ENCODE results near the gene NAA60. TPM values are rescaled to one million over a fixed set of nuclear protein-coding genes. Genes with fewer than 3 reads are reported as not detected.

NAA60 gene
- total RNA-seq, 1 donor from 2014 or later: 50.6 TPM

Small RNA genes within 50 kb of the gene (microRNA-seq; reads per million reads assigned to microRNA genes)
- not detected for gene MIR6126

Other genes starting within 250 kb of the NAA60 start
- 8.0 to 8.6 TPM (median 8.3 TPM) in 3 replicates for gene ZNF200, start 208.5 kb upstream of the NAA60 start, total RNA-seq
- 0.20 TPM in 1 of 3 replicates, not detected in the others for gene MEFV, start 187.0 kb upstream of the NAA60 start, total RNA-seq
- gene ZNF263, start 160.2 kb upstream of the NAA60 start, total RNA-seq: 43.5 to 45.5 TPM (median 44.9 TPM) in 3 replicates
- gene TIGD7, start 138.2 kb upstream of the NAA60 start, total RNA-seq: 6.9 to 8.1 TPM (median 7.6 TPM) in 3 replicates
- 51.3 to 53.4 TPM (median 51.7 TPM) in 3 replicates for gene ZNF75A, start 138.2 kb upstream of the NAA60 start, total RNA-seq
- gene OR2C1, start 87.8 kb upstream of the NAA60 start, total RNA-seq: 0.35 to 0.63 TPM (median 0.47 TPM) in 3 replicates
- 18.4 to 19.7 TPM (median 18.9 TPM) in 3 replicates for gene ZSCAN32, start 42.7 kb upstream of the NAA60 start, total RNA-seq
- 18.1 to 19.3 TPM (median 19.3 TPM) in 3 replicates for gene ZNF174, start 42.5 kb upstream of the NAA60 start, total RNA-seq
- gene ZNF597, start 176 bp upstream of the NAA60 start, total RNA-seq: 3.5 to 3.9 TPM (median 3.6 TPM) in 3 replicates
- gene C16orf90, start 51.8 kb downstream of the NAA60 start, total RNA-seq: not detected in 3 replicates
- 30.1 to 36.4 TPM (median 36.0 TPM) in 3 replicates for gene CLUAP1, start 57.3 kb downstream of the NAA60 start, total RNA-seq
- gene NLRC3, start 133.7 kb downstream of the NAA60 start, total RNA-seq: 0.04 to 0.13 TPM in 2 of 3 replicates, not detected in the other
- gene SLX4, start 167.9 kb downstream of the NAA60 start, total RNA-seq: 11.0 to 12.0 TPM (median 11.1 TPM) in 3 replicates
- 43.4 to 48.7 TPM (median 46.0 TPM) in 3 replicates for gene DNASE1, start 211.0 kb downstream of the NAA60 start, total RNA-seq

Measured in mesothelial cell of epicardium (in vitro differentiated cells).